Endodermal cell (in vitro differentiated cells): ENCODE results near the gene POMZP3. TPM values are rescaled to one million over a fixed set of nuclear protein-coding genes. Genes with fewer than 3 reads are reported as not detected.

Experiments
- total RNA-seq, 2 donors: library from RNA; stranded (reverse); fragmentation: NEBNext Ultra II Directional in 1 of 2; extraction: Animal tissue kit (Norgen Biotek cat#: 25700) in 1 of 2; gene quantifications; 2 replicates in 1 of 2; 3 replicates in 1 of 2; pipeline ENCODE4 v1.2.1, GENCODE V29; 2021

Gene POMZP3
- total RNA-seq, 2 donors from 2014 or later: 8.2 to 13.3 TPM

Other genes starting within 250 kb of the POMZP3 start
- 10 to 100 TPM; 21.9 to 44.5 TPM for gene SSC4D, start 217.6 kb downstream of the POMZP3 start, total RNA-seq
- gene ZP3, start 202.3 kb downstream of the POMZP3 start, total RNA-seq: 1 to 10 TPM in 1 of 2 donors, under 1 TPM in 1; 0.53 to 2.3 TPM
- 10 to 100 TPM; 34.1 to 38.3 TPM for gene DTX2, start 165.6 kb downstream of the POMZP3 start, total RNA-seq
- 1 to 10 TPM; 1.2 to 2.3 TPM for gene UPK3B, start 116.7 kb downstream of the POMZP3 start, total RNA-seq
- under 1 TPM in 1 of 2 donors, not detected in 1; 0.37 TPM for gene SPDYE16, start 84.0 kb downstream of the POMZP3 start, total RNA-seq